AG09309 (cell line): ENCODE measurements around the gene ROR2.

Experiments
- DNase-seq: peaks from one replicate; pipeline ENCODE4 v3.0.0-alpha.2; 2010; ENCODE audit warnings: low read depth
- H3K4me3 ChIP-seq: 2 replicates; pipeline ENCODE4 v1.5.1; 2011; ENCODE audit warnings: mild to moderate bottlenecking, low read depth, low read length, moderate library complexity; ENCODE audit not compliant: control insufficient read depth
- CTCF ChIP-seq: IDR thresholded peaks from 2 replicates; pipeline ENCODE4 v1.5.1; 2011; ENCODE audit warnings: mild to moderate bottlenecking, low read depth, low read length, inconsistent platforms; ENCODE audit not compliant: insufficient read depth, control insufficient read depth; ENCODE audit errors: missing control alignments

The ROR2 gene

GRCh38 chr9:91809581-91810285 lies 140.3 kb downstream of the ROR2 start:
- no peak for DNase-seq
- no peak overlapping the region for H3K4me3 ChIP-seq
- no peak for TF ChIP-seq CTCF

GRCh38 chr9:91807643-91808246 lies 142.3 kb downstream of the ROR2 start:
- no peak for DNase-seq
- H3K4me3 ChIP-seq = no peak overlapping the region
- no peak for TF ChIP-seq CTCF

GRCh38 chr9:91805031-91805430 lies 145.0 kb downstream of the ROR2 start:
- no peak for DNase-seq
- no peak overlapping the region for H3K4me3 ChIP-seq
- no peak for TF ChIP-seq CTCF

- DNase-seq = no peak
- no peak for TF ChIP-seq CTCF
- H3K4me3 ChIP-seq = no peak overlapping the region
Observed at GRCh38 chr9:91803970-91804752, 145.9 kb downstream of the ROR2 start.

GRCh38 chr9:91803151-91803940 lies 146.7 kb downstream of the ROR2 start:
- no peak for DNase-seq
- TF ChIP-seq CTCF = no peak
- H3K4me3 ChIP-seq = no peak overlapping the region

GRCh38 chr9:91802391-91802790 lies 147.6 kb downstream of the ROR2 start:
- no peak overlapping the region for H3K4me3 ChIP-seq
- no peak for DNase-seq
- TF ChIP-seq CTCF = no peak
